ENCODE results near the gene MAN1B1. TPM values are rescaled to one million over a fixed set of nuclear protein-coding genes. Genes with fewer than 3 reads are reported as not detected.

The MAN1B1 gene
- total RNA-seq, 1 donor from 2014 or later: 41.9 TPM

- intact Hi-C loops (cut with DNase I): no loop called here
- no peak for TF ChIP-seq CTCF (IDR thresholded peaks at IDR 0.05)
- H3K36me3 ChIP-seq: no peaks in the 10 kb centered on the region
- DNase-seq (peak; percentile 65), ATAC-seq (peak; percentile 69 to 76)
- H3K27me3 ChIP-seq (ENCODE audit: low read depth): peaks cover 64% of the 10 kb centered on the region
- peaks cover 6% of the 10 kb centered on the region for H3K4me1 ChIP-seq
- no peaks in the 10 kb centered on the region for H3K9me3 ChIP-seq
- no peak overlapping the region for H3K27ac ChIP-seq
- H3K4me3 ChIP-seq: peak overlapping the region; percentile 11
These were observed 70.0 kb downstream of the MAN1B1 start for GRCh38 chr9:137156567-137157375.

GRCh38 chr9:137157618-137158415 is 71.0 kb downstream of the MAN1B1 start:
- Histone ChIP-seq H3K36me3 (no peaks in the 10 kb centered on the region), H3K27me3 (ENCODE audit: low read depth) (peaks cover 74% of the 10 kb centered on the region), H3K4me1 (peaks cover 16% of the 10 kb centered on the region), H3K9me3 (no peaks in the 10 kb centered on the region), H3K27ac (no peak overlapping the region), H3K4me3 (no peak overlapping the region)
- DNase-seq: no peak
- intact Hi-C loops (cut with DNase I): no loop called here
- ATAC-seq: no peak
- TF ChIP-seq CTCF (IDR thresholded peaks at IDR 0.05): no peak

GRCh38 chr9:137158625-137159024 is 71.8 kb downstream of the MAN1B1 start:
- Histone ChIP-seq H3K4me3 (no peak overlapping the region), H3K4me1 (peaks cover 24% of the 10 kb centered on the region), H3K27me3 (ENCODE audit: low read depth) (peaks cover 82% of the 10 kb centered on the region), H3K9me3 (no peaks in the 10 kb centered on the region), H3K36me3 (no peaks in the 10 kb centered on the region), H3K27ac (no peak overlapping the region)
- intact Hi-C loops (cut with DNase I): no loop called here
- DNase-seq: no peak
- ATAC-seq: no peak
- TF ChIP-seq CTCF (IDR thresholded peaks at IDR 0.05): no peak

Other genes with a start within 250 kb of the MAN1B1 start
- 3.5 TPM for gene AJM1, start 244.5 kb upstream of the MAN1B1 start, total RNA-seq
- 93.6 TPM for gene PHPT1, start 237.6 kb upstream of the MAN1B1 start, total RNA-seq
- 13.5 TPM for gene MAMDC4, start 234.6 kb upstream of the MAN1B1 start, total RNA-seq
- gene EDF1, start 220.7 kb upstream of the MAN1B1 start, total RNA-seq: 230 TPM
- 16.5 TPM for gene TRAF2, start 200.5 kb upstream of the MAN1B1 start, total RNA-seq
- gene FBXW5, start 142.2 kb upstream of the MAN1B1 start, total RNA-seq: 83.2 TPM
- gene C8G, start 141.7 kb upstream of the MAN1B1 start, total RNA-seq: 2.2 TPM
- gene LCN12, start 134.7 kb upstream of the MAN1B1 start, total RNA-seq: 1.9 TPM
- 225 TPM for gene PTGDS, start 109.5 kb upstream of the MAN1B1 start, total RNA-seq
- 1.9 TPM for gene LCNL1, start 104.0 kb upstream of the MAN1B1 start, total RNA-seq
- 45.1 TPM for gene PAXX, start 94.6 kb upstream of the MAN1B1 start, total RNA-seq
- gene CLIC3, start 90.4 kb upstream of the MAN1B1 start, total RNA-seq: 49.3 TPM
- gene ABCA2, start 58.7 kb upstream of the MAN1B1 start, total RNA-seq: 45.0 TPM
- 1.1 TPM for gene FUT7, start 54.9 kb upstream of the MAN1B1 start, total RNA-seq
- 124 TPM for gene NPDC1, start 40.8 kb upstream of the MAN1B1 start, total RNA-seq
- gene ENTPD2, start 32.9 kb upstream of the MAN1B1 start, total RNA-seq: 0.62 TPM
- 0.86 TPM for gene SAPCD2, start 16.4 kb upstream of the MAN1B1 start, total RNA-seq
- 29.7 TPM for gene UAP1L1, start 9.5 kb upstream of the MAN1B1 start, total RNA-seq
- 190 TPM for gene DPP7, start 27.7 kb downstream of the MAN1B1 start, total RNA-seq
- 0.92 TPM for gene GRIN1, start 52.2 kb downstream of the MAN1B1 start, total RNA-seq
- gene LRRC26, start 83.1 kb downstream of the MAN1B1 start, total RNA-seq: 1.0 TPM
- gene TMEM210, start 85.1 kb downstream of the MAN1B1 start, total RNA-seq: not detected
- 58.2 TPM for gene ANAPC2, start 101.6 kb downstream of the MAN1B1 start, total RNA-seq
- gene SSNA1, start 101.7 kb downstream of the MAN1B1 start, total RNA-seq: 57.6 TPM
- 17.8 TPM for gene TPRN, start 113.8 kb downstream of the MAN1B1 start, total RNA-seq
- gene TMEM203, start 118.7 kb downstream of the MAN1B1 start, total RNA-seq: 26.6 TPM
- gene NDOR1, start 118.7 kb downstream of the MAN1B1 start, total RNA-seq: 15.6 TPM
- gene RNF208, start 135.3 kb downstream of the MAN1B1 start, total RNA-seq: 5.8 TPM
- gene CYSRT1, start 138.2 kb downstream of the MAN1B1 start, total RNA-seq: 0.59 TPM
- gene RNF224, start 140.5 kb downstream of the MAN1B1 start, total RNA-seq: 0.21 TPM
- gene SLC34A3, start 143.9 kb downstream of the MAN1B1 start, total RNA-seq: not detected
- gene TUBB4B, start 154.3 kb downstream of the MAN1B1 start, total RNA-seq: 208 TPM
- 0.38 TPM for gene STPG3, start 164.3 kb downstream of the MAN1B1 start, total RNA-seq
- gene NELFB, start 168.3 kb downstream of the MAN1B1 start, total RNA-seq: 44.7 TPM
- 27.2 TPM for gene TOR4A, start 190.7 kb downstream of the MAN1B1 start, total RNA-seq
- gene NRARP, start 215.3 kb downstream of the MAN1B1 start, total RNA-seq: 6.5 TPM